ENCODE results near the gene ABCC4.

The ABCC4 gene

DNA sequence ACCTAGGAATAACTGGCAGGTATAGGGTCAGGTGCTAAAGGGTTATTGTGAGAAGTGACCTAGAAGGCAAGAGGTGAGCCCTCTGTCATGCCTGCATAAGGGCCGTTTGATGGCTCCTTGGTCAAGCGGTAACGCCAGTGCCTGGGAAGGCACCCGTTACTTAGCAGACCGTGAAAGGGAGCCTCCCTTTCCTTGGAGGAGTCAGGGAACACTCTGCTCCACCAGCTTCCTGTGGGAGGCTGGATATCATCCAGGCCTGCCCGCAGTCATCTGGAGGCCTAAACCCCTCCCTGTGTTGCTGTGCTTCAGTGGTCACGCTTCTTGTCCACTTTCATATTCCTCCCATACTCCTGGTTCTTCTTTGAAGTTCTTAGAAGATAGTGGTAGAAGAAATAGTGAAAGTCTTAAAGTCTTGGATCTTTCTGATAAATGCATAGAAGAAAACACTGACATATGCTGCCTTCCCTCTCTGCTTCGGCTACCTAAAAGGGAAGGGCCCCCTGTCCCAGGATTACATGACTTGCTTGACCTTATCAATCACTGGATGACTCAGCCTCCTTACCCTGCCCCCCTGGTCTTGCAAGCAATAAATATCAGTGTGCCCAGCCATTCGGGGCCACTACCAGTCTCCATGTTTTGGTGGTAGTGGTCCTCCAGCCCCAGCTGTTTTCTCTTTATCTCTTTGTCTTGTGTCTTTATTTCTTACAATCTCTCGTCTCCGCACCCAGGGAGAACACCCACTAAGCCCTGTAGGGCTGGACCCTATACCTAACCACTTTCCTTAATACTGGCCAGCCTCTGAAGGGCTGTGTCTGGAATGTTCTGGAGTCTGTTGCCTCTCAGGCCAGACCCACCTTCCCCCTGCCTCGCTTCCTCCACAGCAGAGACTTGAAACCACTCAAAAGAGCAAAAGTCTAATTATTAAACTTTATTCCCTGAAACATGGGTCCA, 16.1 kb upstream of the ABCC4 start:
- no peak overlapping the region for H3K4me3 ChIP-seq (ENCODE audit: low read depth, low read length)
- TF ChIP-seq, protein P1, sequence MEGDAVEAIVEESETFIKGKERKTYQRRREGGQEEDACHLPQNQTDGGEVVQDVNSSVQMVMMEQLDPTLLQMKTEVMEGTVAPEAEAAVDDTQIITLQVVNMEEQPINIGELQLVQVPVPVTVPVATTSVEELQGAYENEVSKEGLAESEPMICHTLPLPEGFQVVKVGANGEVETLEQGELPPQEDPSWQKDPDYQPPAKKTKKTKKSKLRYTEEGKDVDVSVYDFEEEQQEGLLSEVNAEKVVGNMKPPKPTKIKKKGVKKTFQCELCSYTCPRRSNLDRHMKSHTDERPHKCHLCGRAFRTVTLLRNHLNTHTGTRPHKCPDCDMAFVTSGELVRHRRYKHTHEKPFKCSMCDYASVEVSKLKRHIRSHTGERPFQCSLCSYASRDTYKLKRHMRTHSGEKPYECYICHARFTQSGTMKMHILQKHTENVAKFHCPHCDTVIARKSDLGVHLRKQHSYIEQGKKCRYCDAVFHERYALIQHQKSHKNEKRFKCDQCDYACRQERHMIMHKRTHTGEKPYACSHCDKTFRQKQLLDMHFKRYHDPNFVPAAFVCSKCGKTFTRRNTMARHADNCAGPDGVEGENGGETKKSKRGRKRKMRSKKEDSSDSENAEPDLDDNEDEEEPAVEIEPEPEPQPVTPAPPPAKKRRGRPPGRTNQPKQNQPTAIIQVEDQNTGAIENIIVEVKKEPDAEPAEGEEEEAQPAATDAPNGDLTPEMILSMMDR (IDR thresholded peaks at IDR 0.05; ENCODE audit: borderline replicate concordance, insufficient read depth, low read depth, low read length): no peak

DNA sequence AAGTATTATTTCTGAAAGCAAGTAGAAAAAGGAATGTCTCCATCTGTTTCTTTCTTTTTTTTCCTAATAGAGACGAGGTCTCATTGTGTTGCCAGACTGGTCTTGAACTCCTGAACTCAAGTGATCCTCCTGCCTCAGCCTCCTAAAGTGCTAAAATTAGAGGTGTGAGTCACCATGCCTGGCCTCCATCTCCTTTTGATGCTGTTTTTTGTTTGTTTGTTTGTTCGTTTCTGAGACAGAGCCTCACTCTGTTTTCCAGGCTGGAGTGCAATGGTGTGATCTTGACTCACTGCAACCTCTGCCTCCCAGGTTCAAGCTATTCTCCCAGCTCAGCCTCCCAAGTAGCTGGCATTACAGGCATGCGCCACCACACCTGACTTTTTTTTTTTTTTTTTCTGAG, 14.5 kb upstream of the ABCC4 start:
- TF ChIP-seq, protein P1 (IDR thresholded peaks at IDR 0.05; ENCODE audit: borderline replicate concordance, insufficient read depth, low read depth, low read length): no peak
- H3K4me3 ChIP-seq (ENCODE audit: low read depth, low read length): no peak overlapping the region

DNA sequence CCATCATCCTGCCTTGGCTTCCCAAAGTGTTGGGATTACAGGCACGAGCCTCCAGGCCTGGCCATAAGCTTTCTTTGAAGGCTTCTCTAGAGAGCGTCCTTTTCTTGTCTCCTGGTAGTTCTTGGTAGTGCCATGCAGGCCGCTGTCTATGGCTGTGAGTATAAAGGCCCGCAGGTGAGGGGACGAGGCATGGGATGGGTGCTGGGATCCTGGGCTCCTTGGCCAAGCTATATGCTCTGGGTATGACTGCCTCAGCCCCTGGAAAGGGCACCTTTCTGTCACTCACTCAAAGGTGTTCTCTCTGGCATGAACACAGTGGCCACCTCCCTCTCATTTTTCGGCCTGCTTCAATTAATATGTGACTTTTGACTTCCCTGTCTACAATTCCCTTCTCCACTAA, 6.3 kb upstream of the ABCC4 start:
- no peak overlapping the region for H3K4me3 ChIP-seq (ENCODE audit: low read depth, low read length)
- TF ChIP-seq, protein P1 (IDR thresholded peaks at IDR 0.05; ENCODE audit: borderline replicate concordance, insufficient read depth, low read depth, low read length): no peak

DNA sequence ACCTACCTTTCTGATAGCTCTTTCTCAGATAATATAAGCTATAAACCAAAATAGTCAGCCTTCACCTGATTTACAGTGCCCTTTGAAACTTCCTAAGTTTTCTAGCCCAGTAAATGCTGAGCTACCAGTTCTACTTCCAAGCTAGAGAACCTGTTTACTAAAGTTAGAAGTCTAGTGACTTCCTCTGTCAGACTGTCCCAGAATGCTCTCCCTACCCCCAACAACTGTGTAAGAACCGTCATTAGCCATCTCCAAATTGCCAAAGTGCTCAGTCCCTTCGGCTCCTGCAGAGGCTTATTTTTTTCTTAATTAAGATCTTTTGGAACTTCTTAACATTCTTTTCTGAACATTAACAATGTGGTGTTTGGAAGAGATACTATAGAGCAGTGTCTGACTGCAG, 3.2 kb upstream of the ABCC4 start:
- no peak overlapping the region for H3K4me3 ChIP-seq (ENCODE audit: low read depth, low read length)
- TF ChIP-seq, protein P1 (IDR thresholded peaks at IDR 0.05; ENCODE audit: borderline replicate concordance, insufficient read depth, low read depth, low read length): no peak

DNA sequence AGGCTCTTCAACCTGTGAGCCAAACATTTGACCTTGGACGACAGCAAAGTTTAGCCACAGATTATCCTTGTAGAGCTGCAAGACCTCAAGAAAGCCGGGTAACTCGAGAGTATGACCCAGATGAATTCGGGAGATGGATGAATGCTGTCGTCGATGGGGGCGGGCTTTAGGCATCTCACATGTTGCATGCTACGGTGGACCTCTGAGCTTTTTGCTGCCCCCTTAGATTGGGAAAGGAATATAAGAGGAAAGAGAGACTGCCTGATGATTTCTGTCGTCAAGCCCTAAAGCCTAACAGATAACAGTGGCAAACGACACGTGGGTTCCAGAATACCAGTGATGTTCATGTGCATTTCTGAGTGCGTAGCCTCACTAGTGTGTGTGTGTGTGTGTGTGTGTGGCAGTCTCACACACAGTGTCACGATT, 730 bp upstream of the ABCC4 start:
- H3K4me3 ChIP-seq (ENCODE audit: low read depth, low read length): peak overlapping the region; percentile 94
- TF ChIP-seq, protein P1 (IDR thresholded peaks at IDR 0.05; ENCODE audit: borderline replicate concordance, insufficient read depth, low read depth, low read length): no peak

DNA sequence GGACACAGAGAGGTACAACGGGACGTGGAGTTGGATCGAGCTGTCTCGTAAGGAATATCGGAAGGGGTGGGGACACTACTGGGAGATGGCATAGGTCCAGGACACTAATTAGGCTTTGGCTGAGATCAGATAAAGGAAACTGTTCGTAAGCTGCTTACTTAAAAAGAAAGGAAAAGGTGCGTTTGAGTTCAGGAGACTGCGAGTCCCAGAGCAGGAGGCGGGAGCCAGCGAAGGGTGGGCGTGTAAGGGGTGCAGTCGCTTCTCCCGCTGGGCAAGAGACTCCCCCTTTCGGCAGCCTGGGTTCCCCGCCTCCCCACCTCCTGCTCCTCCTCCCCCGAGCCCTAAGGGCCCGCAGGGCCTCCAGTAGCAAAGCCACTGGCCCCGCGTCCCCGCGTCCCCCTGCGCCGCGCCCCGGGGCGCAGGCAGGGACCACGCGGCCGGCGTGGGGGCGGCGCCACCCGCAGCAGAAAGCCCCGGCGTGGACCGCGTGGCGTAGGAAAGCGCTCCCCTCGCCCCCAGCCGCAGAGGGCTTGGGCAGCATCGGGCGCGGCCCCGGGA, 547 bp downstream of the ABCC4 start:
- TF ChIP-seq, protein P1 (IDR thresholded peaks at IDR 0.05; ENCODE audit: borderline replicate concordance, insufficient read depth, low read depth, low read length): peak; percentile 41; the same call in 1 of the 2 replicates
- H3K4me3 ChIP-seq (ENCODE audit: low read depth, low read length): peak overlapping the region; percentile 94

Data from GM12875 (cell line).